Measurements from ENCODE around the gene MATN1.

DNA sequence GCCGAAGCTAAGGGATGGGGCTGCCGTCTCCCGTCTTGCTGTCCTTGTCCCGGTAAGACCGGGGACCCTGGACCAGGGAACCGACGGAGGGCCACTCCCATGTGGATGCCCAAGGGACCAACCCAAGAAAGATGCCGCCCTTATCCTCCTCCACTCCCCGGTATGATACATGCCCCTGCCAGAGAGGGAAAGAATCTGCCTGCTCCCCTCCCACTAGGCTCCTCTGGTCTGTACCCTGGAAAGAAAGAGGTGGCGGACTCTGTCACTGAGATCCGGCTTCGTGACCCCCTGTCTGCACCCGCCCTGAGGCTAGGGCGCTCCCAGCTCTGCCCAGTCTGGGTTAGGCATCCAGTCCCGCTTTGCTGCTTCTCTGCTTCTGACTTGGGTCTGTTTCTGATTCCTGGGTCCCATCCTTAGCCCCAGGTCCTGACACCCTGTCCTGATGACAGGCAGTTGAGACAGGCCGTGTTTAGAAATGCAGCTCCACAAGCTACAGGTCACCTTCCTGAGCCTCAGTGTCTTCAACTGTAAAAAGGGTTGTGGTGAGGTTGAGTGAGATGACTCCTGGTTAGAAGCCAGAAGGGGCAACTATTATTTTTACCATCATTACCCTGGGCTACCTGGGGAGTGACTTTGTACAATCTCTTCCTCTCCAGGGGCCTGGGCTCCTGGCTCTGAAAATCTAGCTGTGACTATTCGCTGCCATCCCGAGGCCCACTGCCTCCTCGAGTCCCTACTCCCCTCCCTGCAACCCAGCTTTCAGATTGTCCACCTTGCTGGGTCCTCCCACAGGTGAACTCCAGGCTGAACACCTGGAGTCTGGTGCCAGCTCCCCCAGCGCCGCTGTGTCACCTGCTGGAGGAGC is 3.7 kb downstream of the MATN1 start:
- TF ChIP-seq EZH2 (IDR thresholded peaks at IDR 0.05; ENCODE audit: low read length), result no peak
- TF ChIP-seq, protein P1, sequence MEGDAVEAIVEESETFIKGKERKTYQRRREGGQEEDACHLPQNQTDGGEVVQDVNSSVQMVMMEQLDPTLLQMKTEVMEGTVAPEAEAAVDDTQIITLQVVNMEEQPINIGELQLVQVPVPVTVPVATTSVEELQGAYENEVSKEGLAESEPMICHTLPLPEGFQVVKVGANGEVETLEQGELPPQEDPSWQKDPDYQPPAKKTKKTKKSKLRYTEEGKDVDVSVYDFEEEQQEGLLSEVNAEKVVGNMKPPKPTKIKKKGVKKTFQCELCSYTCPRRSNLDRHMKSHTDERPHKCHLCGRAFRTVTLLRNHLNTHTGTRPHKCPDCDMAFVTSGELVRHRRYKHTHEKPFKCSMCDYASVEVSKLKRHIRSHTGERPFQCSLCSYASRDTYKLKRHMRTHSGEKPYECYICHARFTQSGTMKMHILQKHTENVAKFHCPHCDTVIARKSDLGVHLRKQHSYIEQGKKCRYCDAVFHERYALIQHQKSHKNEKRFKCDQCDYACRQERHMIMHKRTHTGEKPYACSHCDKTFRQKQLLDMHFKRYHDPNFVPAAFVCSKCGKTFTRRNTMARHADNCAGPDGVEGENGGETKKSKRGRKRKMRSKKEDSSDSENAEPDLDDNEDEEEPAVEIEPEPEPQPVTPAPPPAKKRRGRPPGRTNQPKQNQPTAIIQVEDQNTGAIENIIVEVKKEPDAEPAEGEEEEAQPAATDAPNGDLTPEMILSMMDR (optimal IDR thresholded peaks at IDR 0.05 in 1 of 3, IDR thresholded peaks at IDR 0.05 in 1 of 3, conservative IDR thresholded peaks at IDR 0.05 in 1 of 3; ENCODE audit: extremely low read depth in 1 of 3, insufficient read depth in 2 of 3, low read length in 3 of 3), result no peak

Data from keratinocyte (primary cell).